Immature natural killer cell (primary cell): ENCODE results near the gene SUCLG2. TPM values are rescaled to one million over a fixed set of nuclear protein-coding genes. Genes with fewer than 3 reads are reported as not detected.

Source experiments
- DNase-seq, 3 donors: peaks; one replicate each; pipeline ENCODE4 v3.0.0; 2022; ENCODE audit warnings: mixed read lengths in 1 of 3
- H3K27ac Mint-ChIP-seq, 6 donors: one replicate each; pipeline ENCODE4 v1.8.0; 2020; ENCODE audit warnings: mixed read lengths in 6 of 6, mild to moderate bottlenecking in 5 of 6, inconsistent platforms in 4 of 6, moderate library complexity in 3 of 6
- H3K27me3 Mint-ChIP-seq, 3 donors: one replicate each; pipeline ENCODE4 v1.8.0; 2020 to 2021; ENCODE audit warnings: low read depth in 3 of 3, mild to moderate bottlenecking in 3 of 3, mixed read lengths in 3 of 3, moderate library complexity in 3 of 3, inconsistent platforms in 1 of 3
- H3K36me3 Mint-ChIP-seq, 3 donors: one replicate each; pipeline ENCODE4 v1.8.0; 2020; ENCODE audit warnings: mixed read lengths in 3 of 3, inconsistent platforms in 2 of 3, mild to moderate bottlenecking in 2 of 3
- H3K4me1 Mint-ChIP-seq, 2 donors: one replicate each; pipeline ENCODE4 v1.8.0; 2020; ENCODE audit warnings: inconsistent platforms in 2 of 2, mild to moderate bottlenecking in 2 of 2, mixed read lengths in 2 of 2, moderate library complexity in 1 of 2
- H3K4me3 Mint-ChIP-seq, 5 donors: one replicate each; pipeline ENCODE4 v1.8.0; 2020; ENCODE audit warnings: mild to moderate bottlenecking in 5 of 5, mixed read lengths in 5 of 5, inconsistent platforms in 3 of 5, moderate library complexity in 3 of 5
- H3K9me3 Mint-ChIP-seq, 6 donors: one replicate each; pipeline ENCODE4 v1.8.0; 2020; ENCODE audit warnings: mild to moderate bottlenecking in 6 of 6, mixed read lengths in 6 of 6, inconsistent platforms in 4 of 6, moderate library complexity in 3 of 6
- polyA plus RNA-seq, 3 donors: library from polyadenylated mRNA; unstranded; fragments of 300-500 nt; fragmentation: Illumina TruSeq; gene quantifications; one replicate each; pipeline ENCODE4 v1.2.3, GENCODE V29; 2021

The SUCLG2 gene
- polyA plus RNA-seq, 3 donors from 2014 or later: 49.4 to 67.1 (median 58.2) TPM

DNA sequence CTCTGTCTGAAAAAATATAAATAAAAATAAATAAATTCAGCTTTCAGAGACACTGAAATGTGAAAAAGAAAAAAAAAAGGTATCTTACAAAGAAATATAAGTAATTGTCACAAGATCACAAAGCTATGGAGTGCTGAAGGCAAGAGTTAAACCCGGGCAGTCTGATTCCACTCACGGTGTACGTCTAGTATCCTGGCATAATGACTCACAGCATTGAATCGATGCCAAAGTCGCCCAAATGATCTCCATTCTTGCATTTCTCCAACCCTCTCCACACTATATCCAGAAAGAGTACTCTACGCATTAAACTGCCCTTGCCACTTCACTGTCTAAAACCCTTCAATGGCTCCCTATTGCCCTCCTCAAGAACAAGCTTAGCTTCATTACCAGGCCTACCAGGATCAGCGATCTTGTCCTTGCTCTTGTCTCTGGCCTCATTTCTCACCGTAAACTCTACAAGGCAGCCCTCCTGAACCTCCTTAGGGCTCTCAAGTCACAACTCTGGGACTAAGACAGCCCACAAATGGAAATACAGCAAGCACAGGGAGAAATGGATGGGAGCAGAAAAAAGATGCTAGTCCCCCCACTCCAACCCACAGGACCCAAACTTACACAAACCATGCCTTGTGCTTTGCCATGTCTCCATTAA, 7.7 kb downstream of the SUCLG2 start:
- Mint-ChIP-seq H3K27me3 (peaks cover 1 to 2% (median 2%) of the 10 kb centered on the region in 3 donors), H3K4me3 (no peak overlapping the region), H3K36me3 (peaks cover 4 to 11% (median 11%) of the 10 kb centered on the region in 3 donors), H3K4me1 (peaks cover 53 to 70% of the 10 kb centered on the region in 2 donors), H3K27ac (peak overlapping the region in 1 of 6 donors; percentile 37), H3K9me3 (no peaks in the 10 kb centered on the region)
- DNase-seq: no peak

DNA sequence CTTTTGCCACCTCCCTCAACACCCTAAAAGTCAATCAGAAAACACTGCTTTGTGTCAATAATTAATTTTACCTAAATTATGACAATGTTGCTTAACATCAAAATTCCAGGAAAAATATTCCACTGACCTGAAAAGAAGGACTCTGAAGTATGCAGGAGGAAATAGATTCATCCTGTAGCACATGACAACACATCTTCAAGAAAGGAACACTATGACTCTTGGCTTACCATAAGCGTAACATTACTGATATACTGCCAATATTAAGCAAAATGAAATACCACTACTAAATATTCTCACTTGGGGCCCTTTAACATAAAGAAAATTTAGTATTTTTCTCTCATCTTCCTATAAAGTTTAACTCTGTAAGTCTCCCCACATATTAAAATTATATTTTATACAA, 9.6 kb downstream of the SUCLG2 start:
- Mint-ChIP-seq H3K27me3 (peaks cover 1 to 2% (median 2%) of the 10 kb centered on the region in 3 donors), H3K36me3 (peaks cover 4 to 11% (median 10%) of the 10 kb centered on the region in 3 donors), H3K27ac (no peak overlapping the region), H3K4me3 (no peak overlapping the region), H3K9me3 (no peaks in the 10 kb centered on the region), H3K4me1 (peaks cover 46 to 73% of the 10 kb centered on the region in 2 donors)
- no peak for DNase-seq

DNA sequence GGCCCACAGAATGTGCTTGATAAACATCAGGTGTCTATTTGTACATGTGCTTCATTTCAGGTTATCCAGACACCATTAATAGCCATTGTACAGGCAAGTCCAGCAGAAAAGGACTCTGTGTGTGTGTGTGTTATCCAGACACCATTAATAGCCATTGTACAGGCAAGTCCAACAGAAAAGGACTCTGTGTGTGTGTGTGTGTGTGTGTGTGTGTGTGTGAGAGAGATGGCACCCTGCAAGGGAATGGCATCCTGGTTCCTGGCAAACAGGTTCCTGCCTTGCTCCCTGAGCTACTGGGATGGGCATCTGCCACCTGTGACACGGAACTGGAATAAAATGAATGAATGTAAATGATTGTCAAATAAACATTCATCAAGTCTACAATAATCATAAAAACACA, 11.7 kb downstream of the SUCLG2 start:
- no peak for DNase-seq
- Mint-ChIP-seq H3K27me3 (peaks cover 1 to 2% (median 2%) of the 10 kb centered on the region in 3 donors), H3K27ac (no peak overlapping the region), H3K36me3 (peaks cover 4 to 9% (median 5%) of the 10 kb centered on the region in 3 donors), H3K4me3 (no peak overlapping the region), H3K9me3 (no peaks in the 10 kb centered on the region), H3K4me1 (peaks cover 48 to 73% of the 10 kb centered on the region in 2 donors)

DNA sequence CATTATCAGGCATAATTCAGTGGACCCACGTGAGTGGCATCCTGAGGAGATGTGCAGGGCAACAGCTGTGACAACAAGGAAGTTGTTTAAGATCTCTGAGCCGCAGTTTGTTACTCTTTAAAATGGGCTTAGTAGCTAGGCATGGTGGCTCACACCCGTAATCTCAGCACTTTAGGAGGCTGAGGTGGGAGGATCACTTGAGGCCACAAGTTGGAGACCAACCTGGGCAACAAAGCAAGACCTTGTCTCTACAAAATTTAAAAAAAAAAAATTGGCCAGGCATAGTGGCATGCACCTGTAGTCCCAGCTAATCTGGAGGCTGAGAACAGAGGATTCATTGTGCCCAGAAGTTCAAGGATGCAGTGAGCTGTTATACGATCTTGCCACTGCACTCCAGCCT, 12.2 kb downstream of the SUCLG2 start:
- Mint-ChIP-seq H3K9me3 (no peaks in the 10 kb centered on the region), H3K4me3 (no peak overlapping the region), H3K27ac (no peak overlapping the region), H3K36me3 (peaks cover 8 to 10% (median 9%) of the 10 kb centered on the region in 3 donors), H3K27me3 (peaks cover 1 to 2% (median 2%) of the 10 kb centered on the region in 3 donors), H3K4me1 (peaks cover 46 to 74% of the 10 kb centered on the region in 2 donors)
- no peak for DNase-seq

GRCh38 chr3:67641451-67641850, 13.0 kb downstream of the SUCLG2 start:
- DNase-seq: no peak
- H3K4me1 Mint-ChIP-seq: peaks cover 42 to 68% of the 10 kb centered on the region in 2 donors
- H3K4me3 Mint-ChIP-seq: no peak overlapping the region
- peaks cover 0 to 1% (median 0%) of the 10 kb centered on the region in 3 donors for H3K27me3 Mint-ChIP-seq
- no peaks in the 10 kb centered on the region for H3K9me3 Mint-ChIP-seq
- H3K36me3 Mint-ChIP-seq: peaks cover 4 to 8% (median 5%) of the 10 kb centered on the region in 3 donors
- no peak overlapping the region for H3K27ac Mint-ChIP-seq

GRCh38 chr3:67640023-67640660, 14.3 kb downstream of the SUCLG2 start:
- no peaks in the 10 kb centered on the region for H3K27me3 Mint-ChIP-seq
- no peaks in the 10 kb centered on the region for H3K9me3 Mint-ChIP-seq
- H3K27ac Mint-ChIP-seq: peak overlapping the region in 2 of 6 donors; percentile 5 to 55
- no peak overlapping the region for H3K4me3 Mint-ChIP-seq
- peaks cover 43 to 79% of the 10 kb centered on the region in 2 donors for H3K4me1 Mint-ChIP-seq
- peaks cover 8 to 14% (median 10%) of the 10 kb centered on the region in 3 donors for H3K36me3 Mint-ChIP-seq
- no peak for DNase-seq

- peaks cover 39 to 76% of the 10 kb centered on the region in 2 donors for H3K4me1 Mint-ChIP-seq
- peaks cover 4 to 18% (median 10%) of the 10 kb centered on the region in 3 donors for H3K36me3 Mint-ChIP-seq
- no peak for DNase-seq
- H3K4me3 Mint-ChIP-seq: no peak overlapping the region
- no peaks in the 10 kb centered on the region for H3K9me3 Mint-ChIP-seq
- no peak overlapping the region for H3K27ac Mint-ChIP-seq
- H3K27me3 Mint-ChIP-seq: no peaks in the 10 kb centered on the region
Measured at GRCh38 chr3:67637255-67637900, 17.0 kb downstream of the SUCLG2 start.

- no peak overlapping the region for H3K4me3 Mint-ChIP-seq
- no peaks in the 10 kb centered on the region for H3K9me3 Mint-ChIP-seq
- no peak for DNase-seq
- no peaks in the 10 kb centered on the region for H3K27me3 Mint-ChIP-seq
- H3K36me3 Mint-ChIP-seq: peaks cover 4 to 19% (median 10%) of the 10 kb centered on the region in 3 donors
- H3K4me1 Mint-ChIP-seq: peaks cover 37 to 74% of the 10 kb centered on the region in 2 donors
- peak overlapping the region in 2 of 6 donors; percentile 55 to 78 for H3K27ac Mint-ChIP-seq
Measured at GRCh38 chr3:67635806-67636205, 18.6 kb downstream of the SUCLG2 start.

DNA sequence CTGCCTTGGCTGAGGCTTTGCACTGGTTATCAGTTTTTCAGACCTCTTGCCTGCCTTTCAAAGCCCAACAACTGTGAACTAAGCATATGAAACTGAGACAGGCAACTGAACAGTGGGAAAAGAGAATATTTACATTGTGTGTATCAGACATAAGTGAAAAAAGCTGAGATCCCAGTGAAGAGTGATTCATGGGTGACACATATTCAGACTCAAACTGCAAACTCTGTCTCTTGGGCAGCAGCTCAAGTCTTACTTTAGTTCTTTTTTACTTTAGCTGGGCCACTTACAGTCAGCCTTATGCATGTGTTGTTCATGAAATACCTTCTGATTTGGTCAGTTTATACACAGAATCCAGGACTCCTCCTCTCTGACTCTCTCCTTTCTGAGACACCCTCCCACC, 19.2 kb downstream of the SUCLG2 start:
- no peak for DNase-seq
- H3K9me3 Mint-ChIP-seq: no peaks in the 10 kb centered on the region
- peaks cover 4 to 19% (median 10%) of the 10 kb centered on the region in 3 donors for H3K36me3 Mint-ChIP-seq
- no peaks in the 10 kb centered on the region for H3K27me3 Mint-ChIP-seq
- H3K4me3 Mint-ChIP-seq: no peak overlapping the region
- H3K4me1 Mint-ChIP-seq: peaks cover 40 to 74% of the 10 kb centered on the region in 2 donors
- peak overlapping the region in 1 of 6 donors; percentile 78 for H3K27ac Mint-ChIP-seq

GRCh38 chr3:67630666-67631362, 23.6 kb downstream of the SUCLG2 start:
- Mint-ChIP-seq H3K4me3 (no peak overlapping the region), H3K4me1 (peaks cover 38 to 83% of the 10 kb centered on the region in 2 donors), H3K27ac (peak overlapping the region in 3 of 6 donors; percentile 0 to 31 (median 15)), H3K9me3 (peaks cover 0 to 2% (median 0%) of the 10 kb centered on the region in 6 donors), H3K36me3 (peaks cover under 1 to 11% (median 2%) of the 10 kb centered on the region in 3 donors), H3K27me3 (no peaks in the 10 kb centered on the region)
- no peak for DNase-seq

GRCh38 chr3:67624687-67625086, 29.7 kb downstream of the SUCLG2 start:
- Mint-ChIP-seq H3K9me3 (peaks cover 0 to 2% (median 0%) of the 10 kb centered on the region in 6 donors), H3K36me3 (peaks cover 5 to 23% (median 14%) of the 10 kb centered on the region in 3 donors), H3K27me3 (no peaks in the 10 kb centered on the region), H3K27ac (peak overlapping the region in 3 of 6 donors; percentile 1 to 36 (median 3)), H3K4me3 (no peak overlapping the region), H3K4me1 (peaks cover 43 to 83% of the 10 kb centered on the region in 2 donors)
- no peak for DNase-seq

- Mint-ChIP-seq H3K36me3 (peaks cover 11 to 28% (median 14%) of the 10 kb centered on the region in 3 donors), H3K27me3 (no peaks in the 10 kb centered on the region), H3K4me1 (peaks cover 37 to 82% of the 10 kb centered on the region in 2 donors), H3K4me3 (no peak overlapping the region), H3K27ac (peak overlapping the region in 1 of 6 donors; percentile 29), H3K9me3 (peaks cover 0 to 2% (median 0%) of the 10 kb centered on the region in 6 donors)
- DNase-seq: no peak
Measured at GRCh38 chr3:67624078-67624477, 30.3 kb downstream of the SUCLG2 start.

DNA sequence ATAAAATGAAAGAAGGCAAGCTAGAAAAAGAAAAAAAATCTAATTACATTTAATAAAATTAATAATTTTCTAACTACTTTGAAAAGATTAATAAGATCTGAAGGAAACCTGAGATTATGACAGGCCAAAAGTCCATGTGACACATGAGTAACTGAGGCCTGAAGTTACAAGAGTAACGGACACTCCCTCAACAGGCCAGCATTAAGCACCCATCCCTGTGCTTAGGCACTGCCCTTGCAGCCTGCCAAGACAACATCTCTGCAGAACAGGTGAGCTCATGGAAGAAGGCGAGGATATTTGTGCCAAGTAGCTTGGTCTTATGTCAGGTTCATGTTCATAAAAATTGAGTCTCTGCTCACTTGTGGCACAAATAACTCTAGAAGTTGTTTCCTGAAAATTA, 31.8 kb downstream of the SUCLG2 start:
- H3K4me1 Mint-ChIP-seq: peaks cover 32 to 69% of the 10 kb centered on the region in 2 donors
- H3K27me3 Mint-ChIP-seq: no peaks in the 10 kb centered on the region
- no peak for DNase-seq
- H3K4me3 Mint-ChIP-seq: no peak overlapping the region
- no peak overlapping the region for H3K27ac Mint-ChIP-seq
- peaks cover 13 to 33% (median 14%) of the 10 kb centered on the region in 3 donors for H3K36me3 Mint-ChIP-seq
- H3K9me3 Mint-ChIP-seq: peaks cover 0 to 2% (median 0%) of the 10 kb centered on the region in 6 donors
